Subcutaneous adipose tissue (tissue), 4 donors: ENCODE measurements around the gene NOL3. TPM values are rescaled to one million over a fixed set of nuclear protein-coding genes. Genes with fewer than 3 reads are reported as not detected.

Source experiments
- total RNA-seq, 4 donors: library from RNA; depleted of rRNA; stranded (reverse); fragments of >200 nt; gene quantifications; one replicate each; pipeline ENCODE4 v1.1.0, GENCODE V29; 2016
- TF ChIP-seq, protein P1 (sequence below): fragments of 450-650 bp; IDR thresholded peaks from one replicate; pipeline ENCODE4 v1.5.1; 2016; ENCODE audit warnings: low read depth, mild to moderate bottlenecking, control low read depth, antibody characterized with exemption, moderate library complexity

Gene NOL3
- total RNA-seq, 4 donors from 2014 or later = 22.9 to 106 (median 57.4) TPM

DNA sequence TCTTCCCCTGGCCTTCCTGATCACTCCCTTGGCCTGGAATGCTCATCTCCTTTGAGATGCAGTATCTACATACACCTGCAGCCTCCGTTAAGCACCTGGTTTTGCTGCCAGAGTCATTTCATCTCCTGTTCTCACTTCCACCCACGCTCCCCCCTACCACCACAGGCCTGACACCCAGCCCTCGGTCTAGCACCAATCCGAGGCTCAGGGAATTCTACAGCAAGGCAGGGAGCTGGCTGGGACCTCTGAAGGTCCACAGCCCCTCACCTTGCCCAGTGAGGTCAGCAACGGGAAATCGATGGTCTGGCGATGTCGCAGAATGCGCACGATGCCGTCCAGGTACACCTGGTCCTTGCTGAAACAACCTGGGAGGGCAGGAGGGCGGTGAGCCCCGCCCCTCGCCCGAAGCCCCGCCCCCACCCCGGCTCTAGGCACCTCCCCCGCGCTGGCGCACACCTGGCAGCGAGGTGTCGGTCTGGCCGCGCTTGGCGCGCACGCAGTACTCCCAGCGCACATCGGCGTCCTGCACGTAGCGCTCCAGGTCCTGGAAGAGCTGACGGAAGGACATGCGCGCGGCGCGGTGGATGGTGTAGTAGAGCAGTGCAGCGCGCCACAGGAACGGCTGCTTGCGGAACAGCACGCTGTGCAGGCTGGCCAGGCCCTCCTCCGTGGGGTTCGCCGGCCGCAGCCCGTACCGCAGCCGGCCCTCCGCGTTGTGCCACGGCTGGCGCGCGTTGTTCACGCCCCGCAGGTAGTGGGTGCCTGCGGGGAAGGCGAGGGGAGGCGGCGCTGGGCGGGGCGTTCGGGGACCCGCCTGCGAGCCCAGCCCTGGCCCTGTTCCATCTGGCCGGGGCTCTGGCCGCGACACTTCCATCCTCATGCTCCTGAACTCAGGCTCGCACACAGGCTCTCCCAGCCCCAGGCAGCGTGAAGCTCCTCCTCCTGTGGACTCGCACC is 7.7 kb downstream of the NOL3 start:
- TF ChIP-seq, protein P1, sequence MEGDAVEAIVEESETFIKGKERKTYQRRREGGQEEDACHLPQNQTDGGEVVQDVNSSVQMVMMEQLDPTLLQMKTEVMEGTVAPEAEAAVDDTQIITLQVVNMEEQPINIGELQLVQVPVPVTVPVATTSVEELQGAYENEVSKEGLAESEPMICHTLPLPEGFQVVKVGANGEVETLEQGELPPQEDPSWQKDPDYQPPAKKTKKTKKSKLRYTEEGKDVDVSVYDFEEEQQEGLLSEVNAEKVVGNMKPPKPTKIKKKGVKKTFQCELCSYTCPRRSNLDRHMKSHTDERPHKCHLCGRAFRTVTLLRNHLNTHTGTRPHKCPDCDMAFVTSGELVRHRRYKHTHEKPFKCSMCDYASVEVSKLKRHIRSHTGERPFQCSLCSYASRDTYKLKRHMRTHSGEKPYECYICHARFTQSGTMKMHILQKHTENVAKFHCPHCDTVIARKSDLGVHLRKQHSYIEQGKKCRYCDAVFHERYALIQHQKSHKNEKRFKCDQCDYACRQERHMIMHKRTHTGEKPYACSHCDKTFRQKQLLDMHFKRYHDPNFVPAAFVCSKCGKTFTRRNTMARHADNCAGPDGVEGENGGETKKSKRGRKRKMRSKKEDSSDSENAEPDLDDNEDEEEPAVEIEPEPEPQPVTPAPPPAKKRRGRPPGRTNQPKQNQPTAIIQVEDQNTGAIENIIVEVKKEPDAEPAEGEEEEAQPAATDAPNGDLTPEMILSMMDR = no peak

DNA sequence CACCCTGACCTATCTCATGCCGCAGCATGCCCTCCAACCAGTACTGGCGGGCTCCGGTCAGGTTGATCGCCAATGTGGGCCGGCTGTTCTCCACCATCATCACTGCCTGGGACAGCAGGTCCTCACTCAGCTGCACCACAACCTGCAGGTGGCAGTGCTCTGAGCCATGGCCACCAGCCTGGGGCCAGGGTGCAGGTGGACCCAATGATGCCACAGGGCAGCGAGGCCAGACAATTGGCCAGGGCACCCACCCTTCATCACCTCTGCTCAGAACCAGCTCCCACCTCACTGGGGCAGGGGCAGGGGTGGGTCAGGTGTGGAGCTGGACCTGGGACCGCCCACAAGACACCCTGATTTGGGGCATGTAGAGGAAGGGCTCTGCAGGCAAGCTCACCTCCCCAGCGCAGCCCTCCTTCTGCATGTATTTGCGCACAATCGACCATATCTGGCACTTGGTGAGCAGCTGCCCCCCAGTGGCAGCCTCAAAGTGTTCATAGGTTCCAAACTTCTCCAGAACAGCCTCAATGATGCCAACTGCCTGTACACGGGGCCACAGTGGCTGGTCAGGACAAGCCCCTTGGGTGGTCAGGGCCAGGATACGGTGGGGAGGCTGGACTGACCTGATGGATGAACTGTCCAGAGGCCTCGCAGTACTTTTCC is 9.2 kb downstream of the NOL3 start:
- TF ChIP-seq, protein P1 = no peak

DNA sequence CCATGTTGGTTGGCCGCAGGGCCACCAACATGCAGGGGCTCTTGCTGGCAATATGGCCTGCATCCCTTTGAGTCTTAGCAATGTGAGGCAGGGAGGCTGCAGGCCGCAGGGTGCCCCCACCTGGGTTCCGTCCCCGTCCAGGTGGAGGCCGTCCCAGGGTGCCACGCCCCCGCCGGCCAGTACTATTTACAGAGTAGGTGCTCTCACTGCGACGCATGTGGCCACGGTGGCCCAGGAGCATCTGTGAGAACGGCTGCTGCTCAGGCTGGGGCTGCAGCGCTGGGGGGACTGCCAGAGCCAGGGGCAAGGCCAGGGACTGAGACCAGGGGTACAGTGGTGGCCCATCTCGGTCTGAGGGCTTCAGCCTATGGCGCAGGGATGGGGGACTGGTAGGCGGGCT is 9.8 kb downstream of the NOL3 start:
- TF ChIP-seq, protein P1 = no peak

DNA sequence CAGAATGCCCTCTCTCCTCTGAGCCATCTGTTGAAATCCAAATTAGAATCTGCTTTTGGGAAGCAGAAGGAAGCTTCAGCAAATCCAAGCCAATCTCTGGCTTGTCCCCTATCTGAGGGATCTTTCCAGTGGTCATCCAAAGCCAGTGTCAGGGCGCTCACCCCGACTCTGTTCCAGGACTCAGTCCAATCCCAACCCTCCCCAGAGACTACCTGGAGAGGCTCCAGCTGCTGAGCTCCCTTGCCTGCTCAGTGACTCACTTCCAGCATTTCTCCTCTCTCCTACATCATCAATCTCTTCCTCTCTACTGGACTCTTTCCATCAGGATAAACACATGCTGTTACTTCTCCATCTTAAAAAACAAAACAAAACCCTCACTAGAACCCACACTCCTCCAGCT is 11.0 kb downstream of the NOL3 start:
- TF ChIP-seq, protein P1 = no peak

GRCh38 chr16:67182288-67182687 is 11.9 kb downstream of the NOL3 start:
- TF ChIP-seq, protein P1 = no peak

DNA sequence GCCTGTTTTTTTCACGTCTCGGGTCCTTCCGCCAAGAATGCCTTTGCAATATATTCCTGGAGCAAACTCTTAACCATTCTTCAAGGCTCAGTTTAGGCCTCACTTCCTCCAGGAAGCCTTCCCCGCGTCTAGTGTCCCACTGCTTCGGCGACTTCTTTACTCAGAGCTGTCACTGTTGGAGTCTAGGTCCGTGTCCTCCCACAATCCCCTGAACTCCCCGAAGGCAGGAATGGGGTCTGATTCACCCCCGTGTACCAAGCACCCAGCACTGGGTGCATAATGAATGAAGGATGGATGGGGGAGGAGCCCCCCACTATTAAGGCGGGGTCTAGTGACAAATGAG is 12.9 kb downstream of the NOL3 start:
- TF ChIP-seq, protein P1 = no peak
